Esophagus squamous epithelium (tissue), 4 donors: Measurements from ENCODE around the gene KCNH1.

Source experiments
- POLR2A ChIP-seq, 4 donors: fragments of 450-650 bp; IDR thresholded peaks; one replicate each; pipeline ENCODE4 v1.6.1; 2017; ENCODE audit warnings: antibody characterized with exemption in 4 of 4, mild to moderate bottlenecking in 4 of 4, moderate library complexity in 3 of 4
- TF ChIP-seq, protein P1 (sequence below), 6 experiments: fragments of 450-650 bp in 4 of 6; fragments of 200-600 bp in 2 of 6; sonication (generic) in 2 of 6; IDR thresholded peaks; one replicate each; pipeline ENCODE4 v1.5.1; 2016 to 2019; ENCODE audit warnings: antibody characterized with exemption in 6 of 6, mild to moderate bottlenecking in 4 of 6, moderate library complexity in 4 of 6

DNA sequence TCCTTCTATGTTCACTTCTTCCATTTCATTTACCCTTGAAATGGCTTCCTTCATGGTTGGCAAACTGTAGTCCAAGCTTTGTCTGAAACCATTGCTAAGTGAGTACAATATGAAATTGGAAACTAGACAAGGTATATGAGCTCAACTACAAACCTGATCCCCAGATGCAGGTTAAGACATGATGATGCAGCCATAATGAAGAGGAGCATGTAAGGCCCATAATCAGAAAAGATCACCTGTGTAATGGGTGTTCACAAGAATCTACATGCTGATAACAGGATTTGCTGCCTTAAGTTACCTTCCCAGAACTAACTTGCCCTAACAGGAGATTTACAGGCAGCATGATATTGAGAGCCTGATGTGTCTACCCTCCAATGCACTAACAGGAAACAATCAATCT, 153.9 kb downstream of the KCNH1 start:
- TF ChIP-seq, protein P1, sequence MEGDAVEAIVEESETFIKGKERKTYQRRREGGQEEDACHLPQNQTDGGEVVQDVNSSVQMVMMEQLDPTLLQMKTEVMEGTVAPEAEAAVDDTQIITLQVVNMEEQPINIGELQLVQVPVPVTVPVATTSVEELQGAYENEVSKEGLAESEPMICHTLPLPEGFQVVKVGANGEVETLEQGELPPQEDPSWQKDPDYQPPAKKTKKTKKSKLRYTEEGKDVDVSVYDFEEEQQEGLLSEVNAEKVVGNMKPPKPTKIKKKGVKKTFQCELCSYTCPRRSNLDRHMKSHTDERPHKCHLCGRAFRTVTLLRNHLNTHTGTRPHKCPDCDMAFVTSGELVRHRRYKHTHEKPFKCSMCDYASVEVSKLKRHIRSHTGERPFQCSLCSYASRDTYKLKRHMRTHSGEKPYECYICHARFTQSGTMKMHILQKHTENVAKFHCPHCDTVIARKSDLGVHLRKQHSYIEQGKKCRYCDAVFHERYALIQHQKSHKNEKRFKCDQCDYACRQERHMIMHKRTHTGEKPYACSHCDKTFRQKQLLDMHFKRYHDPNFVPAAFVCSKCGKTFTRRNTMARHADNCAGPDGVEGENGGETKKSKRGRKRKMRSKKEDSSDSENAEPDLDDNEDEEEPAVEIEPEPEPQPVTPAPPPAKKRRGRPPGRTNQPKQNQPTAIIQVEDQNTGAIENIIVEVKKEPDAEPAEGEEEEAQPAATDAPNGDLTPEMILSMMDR (IDR thresholded peaks at IDR 0.05), result no peak
- TF ChIP-seq POLR2A (IDR thresholded peaks at IDR 0.05), result no peak
